GM12864 (cell line): ENCODE data around the gene NEXN.

ENCODE experiments used
- DNase-seq: peaks from one replicate; pipeline ENCODE4 v3.0.0-alpha.2; 2011; ENCODE audit warnings: low read depth
- H3K4me3 ChIP-seq: 2 replicates; pipeline ENCODE4 v1.5.1; 2011; ENCODE audit warnings: mild to moderate bottlenecking, low read depth, low read length, control low read depth
- CTCF ChIP-seq: IDR thresholded peaks from 2 replicates; pipeline ENCODE4 v1.5.1; 2011; ENCODE audit warnings: low read depth, mild to moderate bottlenecking, moderate library complexity, low read length, control low read depth, inconsistent platforms; ENCODE audit errors: missing control alignments

NEXN gene

GRCh38 chr1:77858725-77859124, 29.7 kb upstream of the NEXN start:
- no peak for DNase-seq
- no peak overlapping the region for H3K4me3 ChIP-seq
- TF ChIP-seq CTCF = no peak

GRCh38 chr1:77859248-77859647, 29.2 kb upstream of the NEXN start:
- DNase-seq = no peak
- H3K4me3 ChIP-seq = no peak overlapping the region
- no peak for TF ChIP-seq CTCF

GRCh38 chr1:77866296-77866695, 22.1 kb upstream of the NEXN start:
- TF ChIP-seq CTCF = no peak
- DNase-seq = no peak
- H3K4me3 ChIP-seq = no peak overlapping the region

GRCh38 chr1:77872645-77873044, 15.8 kb upstream of the NEXN start:
- TF ChIP-seq CTCF = no peak
- no peak overlapping the region for H3K4me3 ChIP-seq
- no peak for DNase-seq

GRCh38 chr1:77873461-77873860, 15.0 kb upstream of the NEXN start:
- TF ChIP-seq CTCF = no peak
- DNase-seq = no peak
- H3K4me3 ChIP-seq = no peak overlapping the region

- no peak for DNase-seq
- TF ChIP-seq CTCF = no peak
- no peak overlapping the region for H3K4me3 ChIP-seq
These were observed 13.5 kb upstream of the NEXN start for GRCh38 chr1:77874804-77875445.

- DNase-seq = no peak
- no peak overlapping the region for H3K4me3 ChIP-seq
- no peak for TF ChIP-seq CTCF
These were observed 11.5 kb upstream of the NEXN start for GRCh38 chr1:77876884-77877283.
